Neural crest cell (in vitro differentiated cells): Measurements from ENCODE around the gene SLC39A3. TPM values are rescaled to one million over a fixed set of nuclear protein-coding genes. Genes with fewer than 3 reads are reported as not detected.
A peak's percentile ranks its signal among the peaks of the same experiment; 100 is the strongest.

ENCODE experiments used
- DNase-seq: peaks from one replicate; pipeline ENCODE4 v3.0.0; 2021; ENCODE audit warnings: low read depth, mixed read lengths, low spot score
- H3K27ac Mint-ChIP-seq: one replicate; pipeline ENCODE4 v1.8.0; 2021; ENCODE audit warnings: mild to moderate bottlenecking, mixed read lengths; ENCODE audit not compliant: unreplicated experiment
- H3K27me3 Mint-ChIP-seq: 2 replicates; pipeline ENCODE4 v1.8.0; 2021; ENCODE audit warnings: low read depth, mild to moderate bottlenecking, mixed read lengths
- H3K36me3 Mint-ChIP-seq: 2 replicates; pipeline ENCODE4 v1.8.0; 2021; ENCODE audit warnings: low read depth, mild to moderate bottlenecking, mixed read lengths
- H3K4me1 Mint-ChIP-seq: 2 replicates; pipeline ENCODE4 v1.8.0; 2021; ENCODE audit warnings: mixed read lengths
- H3K4me3 Mint-ChIP-seq: one replicate; pipeline ENCODE4 v1.8.0; 2021; ENCODE audit warnings: mild to moderate bottlenecking, mixed read lengths
- H3K9me3 Mint-ChIP-seq: 2 replicates; pipeline ENCODE4 v1.8.0; 2021; ENCODE audit warnings: mixed read lengths
- total RNA-seq: library from RNA; stranded (reverse); gene quantifications from 2 replicates; pipeline ENCODE4 v1.2.1, GENCODE V29; 2021
- TF ChIP-seq, protein P1 (sequence below): fragments of 200-600 bp; sonication (generic); conservative IDR thresholded peaks from 2 replicates; pipeline ENCODE4 v1.5.0; 2021; ENCODE audit warnings: antibody characterized with exemption, mild to moderate bottlenecking

Gene SLC39A3
- total RNA-seq, 1 donor from 2014 or later: 43.0 TPM

DNA sequence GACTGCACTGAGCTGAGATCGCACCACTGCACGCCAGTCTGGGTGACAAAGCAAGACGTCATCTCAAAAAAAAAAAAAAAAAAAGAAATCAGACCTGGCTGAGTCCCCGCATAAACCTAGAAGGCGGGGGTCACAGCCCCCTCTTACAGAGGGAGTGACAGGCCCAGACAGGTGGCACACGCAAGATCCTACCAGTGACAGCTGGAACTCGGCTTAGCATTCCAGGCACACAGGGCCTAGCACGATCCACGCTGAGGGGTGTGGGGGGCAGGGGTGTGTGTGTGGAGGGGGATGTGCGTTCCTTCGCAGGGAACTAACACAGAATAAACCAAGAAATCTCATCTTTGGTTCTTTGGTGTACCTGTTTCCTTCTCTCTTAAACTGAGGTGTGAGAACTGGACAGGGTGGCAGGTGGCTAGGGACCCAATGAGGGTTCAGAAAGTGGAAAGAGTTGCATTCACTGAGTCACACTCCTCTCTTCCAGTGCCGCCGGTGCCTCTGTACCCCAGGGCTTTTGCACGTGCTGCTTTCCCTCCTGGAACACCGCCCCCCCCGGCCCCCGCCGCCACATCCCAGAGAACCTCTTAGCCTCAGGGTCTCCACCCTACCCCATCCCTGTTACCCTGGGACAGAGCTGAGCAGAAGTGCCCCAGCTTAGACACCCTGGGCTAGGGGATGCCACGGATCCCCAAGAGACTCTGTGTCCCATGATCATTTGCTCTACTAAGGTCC is 38.3 kb upstream of the SLC39A3 start:
- no peak for DNase-seq
- Mint-ChIP-seq H3K4me1 (peaks cover 36% of the 10 kb centered on the region), H3K36me3 (peaks cover 12% of the 10 kb centered on the region), H3K9me3 (no peaks in the 10 kb centered on the region), H3K4me3 (peak overlapping the region; percentile 69), H3K27ac (no peak overlapping the region), H3K27me3 (no peaks in the 10 kb centered on the region)
- TF ChIP-seq, protein P1, sequence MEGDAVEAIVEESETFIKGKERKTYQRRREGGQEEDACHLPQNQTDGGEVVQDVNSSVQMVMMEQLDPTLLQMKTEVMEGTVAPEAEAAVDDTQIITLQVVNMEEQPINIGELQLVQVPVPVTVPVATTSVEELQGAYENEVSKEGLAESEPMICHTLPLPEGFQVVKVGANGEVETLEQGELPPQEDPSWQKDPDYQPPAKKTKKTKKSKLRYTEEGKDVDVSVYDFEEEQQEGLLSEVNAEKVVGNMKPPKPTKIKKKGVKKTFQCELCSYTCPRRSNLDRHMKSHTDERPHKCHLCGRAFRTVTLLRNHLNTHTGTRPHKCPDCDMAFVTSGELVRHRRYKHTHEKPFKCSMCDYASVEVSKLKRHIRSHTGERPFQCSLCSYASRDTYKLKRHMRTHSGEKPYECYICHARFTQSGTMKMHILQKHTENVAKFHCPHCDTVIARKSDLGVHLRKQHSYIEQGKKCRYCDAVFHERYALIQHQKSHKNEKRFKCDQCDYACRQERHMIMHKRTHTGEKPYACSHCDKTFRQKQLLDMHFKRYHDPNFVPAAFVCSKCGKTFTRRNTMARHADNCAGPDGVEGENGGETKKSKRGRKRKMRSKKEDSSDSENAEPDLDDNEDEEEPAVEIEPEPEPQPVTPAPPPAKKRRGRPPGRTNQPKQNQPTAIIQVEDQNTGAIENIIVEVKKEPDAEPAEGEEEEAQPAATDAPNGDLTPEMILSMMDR: no peak

DNA sequence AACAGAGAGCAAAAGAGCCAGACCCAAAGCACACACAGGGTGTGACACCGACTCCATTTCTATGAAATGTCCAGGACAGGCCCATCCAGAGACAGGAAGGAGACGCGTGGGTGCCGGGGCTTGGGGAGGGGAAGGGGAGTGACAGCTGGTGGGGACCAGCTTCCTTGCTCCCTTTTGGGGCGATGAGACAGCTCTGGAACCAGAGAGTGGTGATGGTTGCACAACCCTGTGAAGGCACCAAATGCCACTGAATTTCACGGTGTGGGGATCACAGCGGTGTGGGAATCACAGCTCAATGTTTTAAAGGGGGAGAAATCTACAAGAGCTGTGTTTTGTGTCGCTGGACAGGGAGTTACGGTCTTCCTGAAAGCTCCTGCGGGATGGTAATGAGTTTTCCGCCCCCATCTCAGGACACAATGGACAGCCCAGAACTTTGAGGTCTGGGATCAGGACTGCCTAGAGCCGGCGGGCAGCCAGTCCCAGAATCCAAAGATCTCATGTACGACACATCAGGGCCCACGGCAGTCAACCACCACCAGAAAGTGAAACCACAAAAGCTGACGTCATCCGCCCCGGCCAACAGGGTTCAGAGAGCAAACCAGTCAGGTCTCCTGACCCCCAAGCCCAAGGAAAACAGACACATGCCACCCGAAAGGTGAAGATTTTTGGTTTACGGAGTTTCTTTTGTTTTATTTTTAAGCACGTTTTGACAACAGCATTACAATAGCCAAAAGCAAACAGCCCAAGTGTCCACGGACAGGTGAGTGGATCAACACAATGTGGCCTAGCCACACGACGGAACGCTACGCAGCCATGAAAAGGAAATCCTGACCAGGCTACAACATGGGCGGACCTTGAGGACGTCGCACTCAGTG is 36.0 kb upstream of the SLC39A3 start:
- Mint-ChIP-seq H3K36me3 (peaks cover 12% of the 10 kb centered on the region), H3K27me3 (no peaks in the 10 kb centered on the region), H3K4me1 (peaks cover 20% of the 10 kb centered on the region), H3K27ac (peak overlapping the region; percentile 87), H3K9me3 (no peaks in the 10 kb centered on the region), H3K4me3 (peak overlapping the region; percentile 50)
- TF ChIP-seq, protein P1: no peak
- DNase-seq: no peak

DNA sequence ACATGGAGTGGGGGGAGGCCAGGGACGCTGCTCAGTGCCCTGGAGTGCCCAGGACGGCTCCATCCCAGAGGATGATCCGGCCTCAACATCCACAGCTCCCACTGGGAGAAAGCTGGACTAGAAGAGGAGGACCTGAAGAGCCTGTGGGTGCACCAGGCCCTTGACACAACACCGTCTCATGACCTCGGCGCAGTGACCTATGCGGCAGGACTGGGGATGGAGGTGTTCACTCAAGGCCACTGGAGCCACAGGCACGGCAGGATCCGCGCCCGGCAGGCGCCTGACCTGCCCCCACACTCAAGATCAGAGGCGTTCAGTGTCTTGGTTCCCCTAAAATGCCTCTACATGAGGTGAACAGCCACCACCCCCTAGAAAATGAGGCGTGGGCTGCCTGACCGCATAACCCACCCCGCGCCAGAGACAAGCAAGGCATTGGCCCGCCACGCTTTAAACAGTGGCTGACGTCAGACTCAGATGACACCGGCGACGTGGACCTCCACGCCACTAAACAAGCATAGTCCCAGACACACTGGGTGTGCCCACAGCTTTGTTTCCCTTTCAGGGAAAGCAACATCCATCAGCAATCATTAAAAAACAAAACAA is 35.2 kb upstream of the SLC39A3 start:
- peaks cover 12% of the 10 kb centered on the region for H3K36me3 Mint-ChIP-seq
- DNase-seq: no peak
- TF ChIP-seq, protein P1: no peak
- H3K9me3 Mint-ChIP-seq: no peaks in the 10 kb centered on the region
- H3K27ac Mint-ChIP-seq: peak overlapping the region; percentile 87
- H3K4me1 Mint-ChIP-seq: peaks cover 15% of the 10 kb centered on the region
- H3K27me3 Mint-ChIP-seq: no peaks in the 10 kb centered on the region
- H3K4me3 Mint-ChIP-seq: peak overlapping the region; percentile 50

DNA sequence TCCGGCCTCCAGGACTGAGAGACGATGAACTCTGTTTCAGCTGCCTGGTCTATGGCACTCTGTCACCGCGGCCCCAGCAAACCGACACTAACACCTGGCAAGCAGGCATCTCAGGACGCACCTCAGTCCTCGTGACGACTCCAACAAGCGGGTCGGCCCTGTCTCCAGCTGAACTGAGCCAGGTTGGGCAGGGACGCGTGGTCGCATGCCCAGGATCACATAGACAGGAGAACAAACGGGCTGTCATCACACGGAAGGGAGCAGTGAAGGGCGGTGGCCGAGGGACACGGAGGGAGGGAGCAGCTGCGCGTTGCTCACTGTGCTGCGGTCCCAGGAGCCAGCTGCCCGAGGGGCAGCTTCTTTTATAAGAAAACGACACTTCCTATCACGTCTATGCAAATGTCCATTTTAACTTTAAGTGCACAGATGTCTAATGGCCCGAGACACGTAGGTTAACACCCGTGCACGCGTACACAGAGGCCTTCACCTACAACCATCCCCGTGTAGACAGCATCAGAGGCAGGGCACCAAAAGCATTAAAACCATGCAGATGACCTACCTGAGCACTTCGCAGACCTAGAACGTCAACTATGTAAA is 34.4 kb upstream of the SLC39A3 start:
- Mint-ChIP-seq H3K27ac (peak overlapping the region; percentile 36), H3K4me3 (no peak overlapping the region), H3K9me3 (no peaks in the 10 kb centered on the region), H3K36me3 (peaks cover 12% of the 10 kb centered on the region), H3K4me1 (peaks cover 14% of the 10 kb centered on the region), H3K27me3 (no peaks in the 10 kb centered on the region)
- TF ChIP-seq, protein P1: no peak
- no peak for DNase-seq
